Stimulated activated CD8-positive, alpha-beta memory T cell treated with anti-CD3 and anti-CD28 coated beads, Interleukin-2, amount 100 ng/mL, for 1 hour (primary cell): ENCODE data around the gene RAB31.
"Not testable (repeated sequence)": the region's sequence is repeated elsewhere in the genome, so short reads cannot be mapped to it uniquely, and the experiment has no call there.

ENCODE experiments used
- DNase-seq, 2 donors: peaks; one replicate each; pipeline ENCODE4 v3.0.0-alpha.2; 2020; ENCODE audit warnings: low read depth in 2 of 2

Gene RAB31

DNA sequence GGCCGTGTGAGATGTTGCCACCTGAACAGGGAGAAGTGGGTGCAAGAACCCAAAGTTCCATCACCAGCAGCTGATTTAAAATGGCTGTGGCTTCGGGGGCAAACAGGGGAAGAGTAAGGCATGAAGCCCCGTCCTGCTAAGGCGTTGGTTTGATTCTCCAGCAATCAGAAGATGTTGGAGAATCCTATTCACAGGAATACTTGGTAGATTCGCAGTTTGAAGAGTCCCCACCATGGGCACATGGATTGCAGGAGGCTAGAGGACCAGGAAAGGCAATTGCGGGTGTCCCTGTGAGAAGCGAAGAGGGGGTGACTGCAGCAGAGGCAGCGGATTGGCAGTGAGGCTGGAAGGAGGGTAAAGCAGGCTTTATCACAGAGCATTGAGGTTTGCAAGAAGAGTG is 131.1 kb downstream of the RAB31 start:
- DNase-seq: no peak

DNA sequence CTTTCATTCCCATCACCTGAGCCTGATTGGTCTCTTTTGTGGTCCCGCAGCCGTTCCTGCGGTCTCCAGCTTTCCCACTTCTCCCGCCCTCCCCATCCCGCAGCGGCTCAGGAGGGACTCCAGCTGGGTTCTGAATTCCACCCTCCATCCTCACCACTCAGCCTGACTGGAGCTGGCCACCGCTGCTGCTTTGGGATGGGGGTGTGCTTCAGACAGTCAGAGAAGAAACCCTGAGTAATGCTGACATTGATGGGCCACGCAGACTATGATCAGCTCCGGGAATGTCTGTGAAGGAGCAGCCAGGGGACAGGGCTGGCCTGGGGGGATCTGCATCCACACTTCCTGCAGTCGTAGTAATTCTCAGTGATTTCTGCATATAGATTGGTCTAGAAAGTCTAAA is 131.8 kb downstream of the RAB31 start:
- no peak for DNase-seq

DNA sequence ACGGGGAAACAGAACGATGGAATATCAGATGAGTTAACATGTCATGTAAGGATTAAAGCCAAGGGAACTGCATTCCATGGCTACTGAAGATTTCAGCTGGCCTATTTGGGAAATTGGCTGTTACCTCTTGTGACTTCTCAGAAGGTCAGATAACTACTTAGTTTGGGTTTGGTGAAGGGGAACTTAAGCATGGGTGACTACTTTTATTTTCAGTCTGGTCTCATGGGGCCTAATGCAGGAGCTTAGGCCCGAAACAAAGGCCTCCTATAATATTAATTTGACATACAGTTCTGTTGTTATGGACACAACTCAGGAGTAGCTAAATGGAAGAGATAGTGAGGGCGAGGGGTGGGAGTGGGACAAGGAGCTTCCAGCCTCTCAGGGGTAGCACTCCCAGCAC is 133.7 kb downstream of the RAB31 start:
- DNase-seq: no peak

DNA sequence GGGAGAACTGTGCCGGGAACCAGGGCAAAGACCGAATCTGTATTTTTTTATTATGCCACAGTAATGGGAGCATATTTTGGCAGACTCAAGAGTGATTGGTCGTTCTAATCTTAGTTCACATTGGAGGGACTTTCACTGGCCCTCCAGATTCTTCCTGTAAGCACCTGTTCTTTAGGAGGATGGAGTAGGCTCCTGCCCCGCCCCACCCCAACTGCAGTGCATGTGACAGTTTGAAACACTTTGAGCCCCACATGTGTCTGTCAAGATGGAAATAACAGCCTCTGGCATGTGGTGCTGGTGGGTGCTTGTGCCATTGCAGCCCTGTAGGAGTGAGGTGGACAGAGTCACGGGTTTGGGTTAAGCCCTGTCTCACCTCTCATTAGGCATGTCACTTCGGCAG is 134.3 kb downstream of the RAB31 start:
- no peak for DNase-seq

DNA sequence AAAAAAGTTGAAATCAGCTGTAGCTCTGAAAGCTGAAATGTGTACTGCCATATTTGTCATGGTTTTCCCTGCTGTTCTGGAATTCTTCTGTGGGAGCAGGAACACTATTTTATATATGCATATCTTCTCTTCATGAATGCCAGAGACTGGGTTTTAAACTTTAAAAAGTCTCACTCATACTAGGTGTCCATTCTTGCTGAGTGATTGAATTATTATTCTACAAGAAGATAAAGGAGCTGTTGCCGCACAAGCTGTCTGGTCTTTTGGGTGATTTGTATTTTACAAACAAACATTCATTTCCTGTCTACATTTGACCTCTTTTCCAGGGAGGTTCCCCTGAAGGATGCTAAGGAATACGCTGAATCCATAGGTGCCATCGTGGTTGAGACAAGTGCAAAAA is 137.2 kb downstream of the RAB31 start:
- no peak for DNase-seq

DNA sequence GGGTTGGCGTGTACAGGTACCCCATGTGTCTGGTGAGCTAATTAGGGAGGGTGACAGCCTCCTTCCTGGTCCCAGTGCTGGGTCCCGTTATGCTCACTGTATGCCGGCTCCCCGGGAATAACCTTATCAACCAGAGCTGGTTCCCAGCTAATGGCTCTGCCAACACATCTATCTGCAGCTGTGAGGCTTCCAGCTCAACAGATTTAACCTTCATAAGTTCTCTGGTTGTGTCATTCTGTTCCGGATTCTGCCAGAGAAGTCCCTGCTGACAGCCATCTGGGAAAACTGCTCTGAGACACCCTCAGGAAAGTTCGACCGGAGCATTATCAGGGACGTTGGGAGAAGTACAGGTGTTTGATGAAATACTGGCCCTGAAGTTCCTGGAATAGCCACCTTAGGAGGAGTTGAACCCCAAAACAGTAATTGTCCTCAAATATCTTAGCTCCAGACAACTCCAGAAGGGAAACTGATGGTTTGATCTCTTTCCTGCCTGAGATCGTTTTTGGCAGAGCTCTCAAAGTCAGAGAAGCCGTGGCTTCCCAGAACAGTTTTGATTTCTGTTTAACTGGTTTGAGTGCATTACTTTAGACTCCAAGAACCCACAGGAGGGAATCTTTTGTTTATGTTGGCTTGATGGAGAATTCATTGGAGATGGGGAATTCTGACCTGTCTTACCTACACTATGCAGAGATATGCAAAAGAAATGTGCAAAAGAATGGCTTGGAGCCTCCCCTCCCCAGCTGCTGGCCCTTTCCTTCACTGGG is 138.2 kb downstream of the RAB31 start:
- DNase-seq: no peak

DNA sequence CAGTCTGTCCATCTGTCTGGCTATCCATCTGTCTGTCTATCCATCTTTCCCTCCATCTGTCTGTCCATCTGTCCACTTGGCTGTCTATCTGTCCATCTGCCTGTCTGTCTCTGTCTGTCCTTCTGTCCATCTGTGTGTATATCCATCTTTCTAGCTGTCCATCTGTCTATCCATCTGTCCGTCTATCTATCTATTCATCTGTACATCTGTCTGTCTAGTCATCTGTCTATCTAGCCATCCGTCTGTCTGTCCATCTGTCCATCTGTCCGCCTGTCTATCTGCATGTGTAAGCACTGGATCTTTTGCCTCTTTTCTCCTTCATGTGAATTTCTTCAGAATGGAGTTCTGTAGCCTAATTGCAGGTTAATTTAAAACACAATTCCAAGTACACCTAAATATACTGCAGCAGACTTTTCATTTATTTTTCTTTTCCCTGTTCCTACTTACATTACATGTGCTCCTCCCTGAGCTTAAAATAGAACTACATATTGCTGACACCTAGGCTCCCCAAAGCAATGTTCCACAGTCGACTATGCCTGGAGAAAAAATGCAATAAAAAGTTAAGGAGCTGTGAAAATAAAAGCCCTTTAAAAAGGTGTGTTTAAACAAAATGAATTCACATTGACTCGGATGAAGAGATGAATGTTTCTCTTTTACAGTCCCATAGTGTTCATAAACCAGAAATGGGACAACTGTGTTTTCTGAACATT is 140.2 kb downstream of the RAB31 start:
- no peak for DNase-seq

DNA sequence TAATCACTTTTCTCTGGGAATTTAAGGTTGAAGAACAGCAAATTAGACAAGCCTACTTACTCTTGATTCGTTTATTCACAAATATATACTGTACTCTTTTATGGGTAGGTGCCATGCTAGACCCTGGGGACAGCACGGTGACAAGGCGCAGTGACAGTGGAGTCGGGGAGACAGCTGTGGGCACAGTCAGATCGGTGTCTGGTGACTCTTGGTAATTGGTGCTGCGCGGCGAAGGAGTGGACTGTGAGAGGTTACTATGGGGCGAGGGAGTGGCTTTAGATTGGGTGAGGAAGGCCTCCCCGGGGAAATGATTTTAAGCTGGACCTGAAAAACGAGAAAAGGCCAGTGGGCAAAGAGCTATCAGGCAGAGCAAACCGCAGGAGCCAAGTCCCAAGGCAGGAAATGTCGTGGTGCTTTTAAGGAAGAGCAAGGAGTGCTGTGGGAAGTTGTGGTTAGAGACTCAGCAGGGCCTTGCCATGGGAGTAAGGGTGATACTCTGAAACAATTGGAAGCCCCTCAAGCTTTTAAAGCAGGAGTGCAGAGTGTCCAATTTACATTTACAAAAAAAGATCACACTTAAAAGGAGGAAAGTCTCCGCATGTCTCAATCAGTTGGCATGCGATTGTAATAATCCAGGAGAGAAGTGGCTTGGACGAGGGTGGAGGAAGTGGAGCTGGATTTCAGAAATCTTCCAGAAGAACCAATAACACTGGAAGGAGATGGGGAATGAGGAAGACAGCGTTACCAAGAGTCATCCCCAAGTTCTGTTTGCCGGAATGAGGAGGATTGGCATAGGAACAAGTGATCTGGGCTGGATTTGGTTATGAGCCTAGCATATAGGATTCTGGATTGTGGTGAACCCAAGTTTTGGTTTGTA is 141.5 kb downstream of the RAB31 start:
- no peak for DNase-seq

DNA sequence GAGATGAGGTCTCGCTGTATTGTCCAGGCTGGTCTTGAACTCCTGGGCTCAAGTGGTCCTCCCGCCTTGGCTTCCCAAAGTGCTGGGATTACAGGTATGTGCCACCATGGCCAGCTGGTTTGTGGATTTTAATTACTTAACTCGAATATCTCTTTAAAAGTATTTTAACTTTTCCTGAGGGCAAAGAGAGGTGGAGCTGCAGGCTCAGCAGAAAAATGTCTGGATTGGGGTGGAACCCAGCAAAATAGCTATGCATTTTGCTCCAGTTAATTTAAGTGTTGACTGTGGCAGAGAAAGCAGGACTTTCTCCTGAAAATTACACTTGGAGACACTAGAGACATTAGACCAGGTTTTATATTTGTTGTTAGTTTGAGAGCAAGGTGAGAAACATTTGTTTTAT is 142.2 kb downstream of the RAB31 start:
- no peak for DNase-seq

DNA sequence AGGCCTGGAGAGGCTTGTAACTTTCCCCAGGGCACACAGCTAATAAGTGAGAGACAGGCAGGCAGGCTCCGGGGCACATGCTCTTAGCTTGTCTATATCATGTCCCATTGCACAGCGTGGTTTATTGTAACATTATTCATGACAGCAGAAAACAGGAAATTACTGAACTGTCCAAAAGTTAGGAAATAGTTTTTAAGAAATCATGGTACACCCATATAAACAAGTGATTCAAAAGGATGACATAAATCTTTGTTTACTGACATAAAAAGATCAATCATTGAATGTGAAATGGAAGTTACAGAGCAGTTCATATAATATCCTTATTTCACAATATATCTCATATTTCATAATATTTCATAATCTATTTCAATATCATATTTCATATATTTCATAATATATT is 143.4 kb downstream of the RAB31 start:
- no peak for DNase-seq

DNA sequence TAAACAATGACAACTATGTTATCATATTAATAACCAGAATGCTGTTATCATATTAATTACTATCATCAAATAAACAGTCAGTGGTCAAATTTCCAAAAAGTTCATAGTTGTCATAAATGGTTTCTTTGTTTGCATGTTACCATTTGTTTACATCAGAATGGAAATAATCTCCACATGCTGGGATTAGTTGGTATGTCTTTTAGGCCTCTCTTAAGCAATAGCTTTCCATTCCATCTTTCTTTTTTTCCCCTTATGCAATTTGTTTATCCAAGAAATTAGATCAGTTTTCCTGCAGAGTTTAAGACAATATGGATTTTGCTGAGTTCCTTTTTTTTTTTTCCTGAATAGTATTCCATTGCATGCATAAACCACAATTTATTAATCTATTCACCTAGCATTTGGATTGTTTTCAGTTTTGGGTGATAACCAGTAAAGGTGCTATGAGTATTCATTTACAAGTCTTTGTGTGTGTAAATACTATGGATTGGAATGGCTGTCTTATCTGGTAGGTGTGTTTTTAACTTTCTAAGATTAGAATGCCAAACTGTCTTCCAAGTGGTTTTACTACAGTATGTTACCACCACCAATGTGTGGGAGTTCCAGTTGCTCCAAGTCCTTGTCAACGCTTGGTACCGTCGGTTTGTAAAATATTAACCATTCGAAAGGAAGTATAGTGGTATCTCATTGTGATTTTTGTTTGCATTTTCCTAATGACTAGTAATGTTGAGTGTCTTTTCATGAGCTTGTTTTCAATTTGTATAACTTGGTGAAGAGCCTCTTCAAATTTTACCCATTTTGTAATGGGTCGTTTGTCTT is 144.4 kb downstream of the RAB31 start:
- DNase-seq: no peak

DNA sequence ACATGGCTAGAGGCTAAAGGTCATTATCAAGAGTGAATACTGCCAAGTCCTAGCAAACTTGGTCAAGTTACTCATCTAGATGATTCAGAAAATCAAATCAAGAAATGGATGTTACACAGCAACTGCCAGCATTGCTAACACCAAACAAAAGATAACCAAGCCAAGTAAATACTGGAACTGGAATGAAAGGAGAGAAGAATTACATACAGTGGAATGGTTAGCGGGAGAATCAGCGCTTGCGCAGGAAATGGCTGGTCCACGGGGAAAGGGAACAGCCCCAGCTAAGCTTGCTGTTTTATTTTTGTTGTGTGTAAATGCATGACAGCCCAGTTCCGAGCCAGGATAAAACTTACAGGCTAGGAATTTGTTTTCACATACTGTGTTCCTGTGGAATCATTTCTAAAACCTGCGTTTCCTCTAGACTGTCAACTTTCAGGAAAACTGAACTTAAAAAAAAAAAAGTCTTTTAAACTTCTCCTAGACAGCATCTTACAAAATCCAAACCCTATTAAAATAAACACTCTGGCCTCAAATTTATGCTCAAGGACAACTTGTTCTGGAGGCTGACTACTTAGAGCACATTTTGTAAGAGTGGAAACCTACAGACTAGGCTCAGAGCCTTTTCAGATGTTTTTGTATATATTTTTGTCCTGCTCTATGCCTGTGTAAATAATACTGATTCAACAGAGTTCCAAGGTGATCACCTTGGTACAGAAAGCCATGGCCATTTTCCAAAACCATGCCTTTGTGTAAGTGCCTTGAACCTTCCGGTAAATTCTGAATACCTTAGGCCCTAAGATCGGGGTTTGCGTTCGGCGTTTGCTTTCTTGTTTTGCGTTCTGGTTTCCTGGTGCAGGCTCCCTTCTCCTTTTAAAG is 146.9 kb downstream of the RAB31 start:
- no peak for DNase-seq

DNA sequence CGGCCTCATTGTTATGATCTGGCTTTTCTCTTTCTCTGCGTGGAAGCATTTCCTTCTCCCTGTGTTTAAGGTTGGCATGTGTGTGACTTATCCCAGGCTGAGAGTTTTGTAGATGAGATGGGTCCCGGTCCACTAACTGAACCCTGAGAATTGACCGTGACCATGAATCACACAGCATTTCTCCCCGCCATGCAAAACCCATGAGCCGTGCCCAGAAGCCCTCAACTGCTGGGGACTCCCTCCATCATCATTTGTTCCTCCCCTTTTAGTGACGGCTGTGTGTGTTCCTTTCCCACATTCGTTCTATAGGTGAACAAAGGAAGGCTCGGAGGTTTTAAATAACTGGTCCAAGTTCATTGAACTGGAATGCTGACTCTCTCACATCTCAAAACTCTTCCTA is 147.6 kb downstream of the RAB31 start:
- no peak for DNase-seq

DNA sequence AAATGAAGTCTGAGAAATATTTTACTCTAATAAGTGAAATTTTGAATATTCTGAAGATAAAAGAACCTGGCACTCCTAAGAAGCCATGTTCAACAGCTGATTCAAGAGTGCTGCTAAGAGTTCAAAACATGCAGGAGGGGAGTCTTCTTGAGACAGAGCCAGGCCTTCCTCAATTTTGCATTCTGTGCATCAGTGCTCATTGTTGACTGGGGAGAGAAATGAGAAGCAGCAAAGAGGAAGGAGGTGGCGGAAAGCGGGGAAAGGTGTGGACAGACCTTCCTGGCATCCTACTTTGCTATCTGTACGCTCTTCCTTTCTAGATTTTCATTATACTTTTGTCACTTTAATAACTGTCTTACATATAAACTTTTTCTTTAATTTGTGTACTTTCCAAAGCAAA is 148.0 kb downstream of the RAB31 start:
- no peak for DNase-seq

DNA sequence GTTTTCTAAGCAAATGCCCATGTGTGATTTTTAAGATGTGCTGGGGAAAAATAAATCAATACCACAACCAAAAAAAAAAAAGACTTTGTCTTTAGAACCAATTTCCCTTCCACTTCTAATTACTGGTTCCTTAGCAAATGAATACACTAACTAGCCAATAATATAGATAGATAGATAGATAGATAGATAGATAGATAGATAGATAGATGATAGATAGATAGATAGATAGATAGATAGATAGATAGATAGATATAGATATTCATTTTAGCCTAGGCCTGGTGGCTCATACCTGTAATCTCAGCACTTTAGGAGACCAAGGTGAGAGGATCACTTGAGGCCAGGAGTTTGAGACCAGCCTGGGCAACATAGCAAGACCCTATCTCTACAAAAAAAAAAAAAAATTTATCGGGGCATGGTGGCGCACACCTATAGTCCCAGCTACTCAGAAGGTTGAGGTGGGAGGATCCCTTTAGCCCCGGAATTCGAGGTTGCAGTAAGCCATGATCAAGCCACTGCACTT is 149.4 kb downstream of the RAB31 start:
- not testable (repeated sequence) for DNase-seq

DNA sequence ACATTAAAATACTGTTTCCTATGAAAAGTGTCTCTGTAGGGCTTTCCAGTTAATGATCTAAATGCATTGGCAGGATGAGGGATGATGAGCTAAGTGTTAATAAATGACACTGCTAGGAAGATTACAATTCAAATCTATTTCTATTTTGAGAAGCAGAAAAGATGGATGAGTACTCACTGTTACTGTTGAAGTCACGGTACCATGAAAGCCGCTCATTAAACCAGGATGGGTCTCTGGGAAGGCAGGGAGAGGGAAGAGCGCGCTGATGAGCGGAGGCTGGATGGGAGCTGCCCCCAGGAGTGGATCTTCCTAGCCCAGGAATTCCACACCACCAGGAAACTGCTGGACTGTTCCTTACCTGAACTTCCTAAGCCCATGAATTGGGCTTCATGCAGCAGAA is 150.5 kb downstream of the RAB31 start:
- no peak for DNase-seq

DNA sequence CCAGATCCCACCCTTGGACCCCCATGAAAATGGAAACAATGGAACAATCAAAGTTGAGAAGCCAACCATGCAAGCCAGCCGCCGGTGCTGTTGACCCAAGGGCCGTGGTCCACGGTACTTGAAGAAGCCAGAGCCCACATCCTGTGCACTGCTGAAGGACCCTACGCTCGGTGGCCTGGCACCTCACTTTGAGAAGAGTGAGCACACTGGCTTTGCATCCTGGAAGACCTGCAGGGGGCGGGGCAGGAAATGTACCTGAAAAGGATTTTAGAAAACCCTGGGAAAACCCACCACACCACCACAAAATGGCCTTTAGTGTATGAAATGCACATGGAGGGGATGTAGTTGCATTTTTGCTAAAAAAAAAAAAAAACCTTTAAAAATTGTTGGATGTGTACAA is 151.1 kb downstream of the RAB31 start:
- no peak for DNase-seq

DNA sequence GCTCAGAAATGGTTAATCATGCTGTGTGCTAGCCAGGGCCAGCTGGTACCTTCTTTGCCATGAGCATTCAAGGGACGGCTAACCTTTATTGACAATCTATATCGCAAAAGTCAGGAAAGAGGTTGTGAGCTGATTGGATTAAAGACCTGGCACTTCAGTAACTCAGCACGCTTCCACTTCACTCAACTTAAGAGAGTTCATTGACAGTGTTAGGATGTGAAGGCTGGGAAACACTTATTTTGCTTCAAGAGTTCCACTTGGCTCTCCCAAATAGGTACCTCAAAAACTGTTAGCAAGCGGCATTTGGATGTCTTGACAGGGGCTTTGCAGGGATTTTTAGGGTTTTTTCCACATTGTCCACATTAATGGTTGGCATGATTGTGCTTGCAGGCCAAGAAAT is 152.6 kb downstream of the RAB31 start:
- DNase-seq: no peak

DNA sequence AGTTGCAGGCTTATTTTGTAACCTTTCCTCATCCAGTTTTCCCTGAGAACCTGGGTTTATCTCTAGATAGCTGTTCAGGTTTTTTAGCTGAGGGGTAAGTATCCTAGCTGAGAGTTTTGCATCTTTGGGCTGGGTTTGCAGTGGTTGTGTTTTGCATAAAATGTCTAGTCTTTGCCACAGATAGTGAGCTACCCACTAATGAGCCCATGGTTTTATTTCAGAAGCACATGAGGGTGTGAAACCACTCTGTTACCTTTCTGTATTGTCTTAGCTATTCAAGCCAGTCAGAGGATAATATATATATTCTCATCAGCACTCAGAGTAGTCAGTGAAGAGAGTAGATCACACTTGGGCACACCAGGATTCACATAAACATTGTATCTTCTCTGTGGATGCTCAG is 153.1 kb downstream of the RAB31 start:
- DNase-seq: no peak

DNA sequence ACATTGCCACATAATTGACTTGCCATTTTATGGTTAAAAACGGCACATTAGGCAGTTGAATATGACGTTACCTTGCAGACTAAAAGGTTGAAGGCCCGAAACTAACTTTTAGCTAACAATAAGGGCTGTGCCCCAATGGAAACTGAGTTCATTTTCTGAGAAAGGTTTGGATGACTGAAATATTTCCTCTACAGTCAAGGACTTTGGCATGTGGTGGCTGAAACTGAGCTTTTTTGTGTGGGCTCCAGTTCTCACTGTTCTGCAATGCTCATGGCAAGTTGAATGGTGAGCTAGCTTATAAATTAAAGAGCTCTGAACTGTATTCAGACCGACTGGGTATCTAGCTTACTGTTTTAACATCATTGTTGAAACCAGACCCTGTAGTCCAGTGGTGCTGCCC is 153.8 kb downstream of the RAB31 start:
- no peak for DNase-seq

DNA sequence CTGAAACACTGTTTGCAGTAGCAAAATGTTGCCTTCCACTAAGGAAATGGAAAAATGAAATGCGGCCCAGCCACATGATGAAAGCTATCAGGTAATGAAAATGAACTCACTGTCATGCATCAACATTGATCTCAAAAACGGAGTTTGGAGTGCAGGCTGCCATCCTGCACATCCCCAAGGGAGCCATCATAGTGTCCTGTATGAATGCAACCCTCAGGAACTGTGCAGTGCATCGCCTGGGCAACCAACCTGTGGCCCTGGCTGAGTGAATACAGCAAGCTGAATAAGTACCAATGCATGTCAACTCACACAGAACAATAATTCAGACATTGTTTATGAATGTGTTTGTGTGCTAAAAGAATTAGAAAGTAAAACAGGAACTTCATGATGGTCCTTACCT is 154.6 kb downstream of the RAB31 start:
- DNase-seq: no peak
